Testis (tissue), 3 donors: ENCODE data around the gene ZBTB18. TPM values are rescaled to one million over a fixed set of nuclear protein-coding genes. Genes with fewer than 3 reads are reported as not detected.

Experiments used
- DNase-seq: peaks from one replicate; pipeline ENCODE4 v3.0.0-alpha.2; 2019
- H3K27ac ChIP-seq, 2 donors: fragments of 200-600 bp; sonication (generic); one replicate each; pipeline ENCODE4 v1.5.1; 2019
- H3K27me3 ChIP-seq: fragments of 200-600 bp; sonication (generic); one replicate; pipeline ENCODE4 v1.5.1; 2019
- H3K36me3 ChIP-seq: fragments of 200-600 bp; sonication (generic); one replicate; pipeline ENCODE4 v1.5.1; 2017; ENCODE audit warnings: low read depth; ENCODE audit errors: missing control alignments
- H3K4me1 ChIP-seq: fragments of 200-600 bp; sonication (generic); one replicate; pipeline ENCODE4 v1.5.1; 2019
- H3K4me3 ChIP-seq, 2 donors: fragments of 200-600 bp; sonication (generic); one replicate each; pipeline ENCODE4 v1.5.1; 2017 to 2019
- H3K9me3 ChIP-seq: fragments of 200-600 bp; sonication (generic); one replicate; pipeline ENCODE4 v1.5.1; 2017
- POLR2A ChIP-seq: fragments of 450-650 bp; IDR thresholded peaks from one replicate; pipeline ENCODE4 v1.6.1; 2017; ENCODE audit warnings: antibody characterized with exemption, mild to moderate bottlenecking, moderate library complexity
- WGBS, 2 donors: methylation state at CpG; one replicate each; pipeline ENCODE4 v1.1.5; 2018; 5-methylcytosine and 5-hydroxymethylcytosine counted together
- intact Hi-C: fragments of 100-400 bp; cut with DNase I; formaldehyde crosslinking; loops from one replicate; pipeline ENCODE4 v1.15.1; 2023; ENCODE audit warnings: low total_unique reads
- polyA plus RNA-seq: library from polyadenylated mRNA; stranded (reverse); fragments of 350-450 nt; fragmentation: Illumina TruSeq; extraction: RNeasy Lipid Tissue Mini Kit (QIAGEN cat#74804); gene quantifications from one replicate; pipeline ENCODE4 v1.2.3, GENCODE V29; 2014; ENCODE audit warnings: low read depth, low replicate concordance; ENCODE audit not compliant: insufficient read depth
- total RNA-seq, 2 donors: library from RNA; depleted of rRNA; stranded (reverse); fragments of >200 nt; gene quantifications; one replicate each; pipeline ENCODE4 v1.2.3, GENCODE V29; 2016
- TF ChIP-seq, protein P1 (sequence below), 3 experiments: fragments of 450-650 bp in 2 of 3; fragments of 200-600 bp in 1 of 3; sonication (generic) in 1 of 3; IDR thresholded peaks; one replicate each; pipeline ENCODE4 v1.5.1; 2016 to 2019; ENCODE audit warnings: antibody characterized with exemption in 3 of 3, mild to moderate bottlenecking in 2 of 3, moderate library complexity in 1 of 3

ZBTB18 gene
- total and polyA plus RNA-seq, 3 donors from 2014 or later: 45.0 to 61.9 (median 54.3) TPM

DNA sequence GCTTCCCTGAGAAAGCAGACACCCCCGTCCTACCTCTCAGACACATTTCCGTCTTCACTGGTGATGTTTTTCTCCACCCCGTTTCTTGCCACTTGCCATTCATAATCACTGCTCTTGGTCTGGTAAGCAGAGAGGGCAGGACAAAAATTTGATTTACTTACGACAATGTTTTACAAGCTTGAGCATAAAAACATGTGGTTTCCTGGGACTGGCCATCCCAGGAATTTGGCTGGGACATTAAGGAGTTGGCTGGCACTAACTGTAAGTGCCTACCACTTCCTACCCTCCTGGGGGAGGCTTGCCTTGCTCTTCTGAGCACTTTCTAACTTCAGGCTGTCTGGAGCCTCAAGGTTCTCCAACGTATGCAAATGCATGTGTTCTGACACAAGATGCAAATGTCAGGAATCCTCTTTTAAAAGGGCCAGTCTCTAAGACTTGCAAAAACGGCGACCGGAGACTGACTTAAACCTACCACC, 24.2 kb downstream of the ZBTB18 start:
- no peaks in the 10 kb centered on the region for H3K9me3 ChIP-seq
- intact Hi-C loops: no loop called here
- WGBS, 2 donors: 64 to 70% methylated on average over 8 of the region's 8 CpGs
- TF ChIP-seq, protein P1, sequence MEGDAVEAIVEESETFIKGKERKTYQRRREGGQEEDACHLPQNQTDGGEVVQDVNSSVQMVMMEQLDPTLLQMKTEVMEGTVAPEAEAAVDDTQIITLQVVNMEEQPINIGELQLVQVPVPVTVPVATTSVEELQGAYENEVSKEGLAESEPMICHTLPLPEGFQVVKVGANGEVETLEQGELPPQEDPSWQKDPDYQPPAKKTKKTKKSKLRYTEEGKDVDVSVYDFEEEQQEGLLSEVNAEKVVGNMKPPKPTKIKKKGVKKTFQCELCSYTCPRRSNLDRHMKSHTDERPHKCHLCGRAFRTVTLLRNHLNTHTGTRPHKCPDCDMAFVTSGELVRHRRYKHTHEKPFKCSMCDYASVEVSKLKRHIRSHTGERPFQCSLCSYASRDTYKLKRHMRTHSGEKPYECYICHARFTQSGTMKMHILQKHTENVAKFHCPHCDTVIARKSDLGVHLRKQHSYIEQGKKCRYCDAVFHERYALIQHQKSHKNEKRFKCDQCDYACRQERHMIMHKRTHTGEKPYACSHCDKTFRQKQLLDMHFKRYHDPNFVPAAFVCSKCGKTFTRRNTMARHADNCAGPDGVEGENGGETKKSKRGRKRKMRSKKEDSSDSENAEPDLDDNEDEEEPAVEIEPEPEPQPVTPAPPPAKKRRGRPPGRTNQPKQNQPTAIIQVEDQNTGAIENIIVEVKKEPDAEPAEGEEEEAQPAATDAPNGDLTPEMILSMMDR (IDR thresholded peaks at IDR 0.05): no peak
- no peak for TF ChIP-seq POLR2A
- H3K4me3 ChIP-seq: no peak overlapping the region
- H3K27ac ChIP-seq: no peak overlapping the region
- no peaks in the 10 kb centered on the region for H3K36me3 ChIP-seq
- no peaks in the 10 kb centered on the region for H3K27me3 ChIP-seq
- DNase-seq: no peak
- H3K4me1 ChIP-seq: no peaks in the 10 kb centered on the region

DNA sequence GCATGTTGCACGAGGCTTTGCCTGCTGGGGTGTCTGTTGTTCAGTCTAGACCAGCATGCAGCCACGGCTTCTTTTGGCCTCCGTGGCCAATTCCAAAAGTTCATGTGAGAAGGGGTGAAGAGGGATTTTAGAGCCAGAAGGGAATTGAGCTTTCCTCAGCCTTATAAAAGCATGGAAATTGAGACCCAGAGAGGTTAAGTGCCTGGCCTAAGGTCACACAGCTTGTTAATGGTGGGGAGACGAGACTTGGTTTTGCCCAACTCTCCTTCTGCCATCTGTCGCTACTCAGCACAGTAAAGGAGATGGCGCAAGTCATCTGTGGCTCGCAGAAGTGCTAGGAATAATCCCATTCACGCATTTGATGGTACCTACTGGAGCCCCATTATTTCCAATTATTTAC, 25.7 kb downstream of the ZBTB18 start:
- intact Hi-C loops: no loop called here
- H3K27me3 ChIP-seq: no peaks in the 10 kb centered on the region
- H3K9me3 ChIP-seq: no peaks in the 10 kb centered on the region
- H3K4me1 ChIP-seq: no peaks in the 10 kb centered on the region
- DNase-seq: no peak
- H3K27ac ChIP-seq: no peak overlapping the region
- H3K36me3 ChIP-seq: no peaks in the 10 kb centered on the region
- 57 to 66% methylated on average over 8 of the region's 8 CpGs for WGBS, 2 donors
- TF ChIP-seq, protein P1 (IDR thresholded peaks at IDR 0.05): no peak
- TF ChIP-seq POLR2A: no peak
- peak overlapping the region in 1 of 2 donors; percentile 26 for H3K4me3 ChIP-seq

DNA sequence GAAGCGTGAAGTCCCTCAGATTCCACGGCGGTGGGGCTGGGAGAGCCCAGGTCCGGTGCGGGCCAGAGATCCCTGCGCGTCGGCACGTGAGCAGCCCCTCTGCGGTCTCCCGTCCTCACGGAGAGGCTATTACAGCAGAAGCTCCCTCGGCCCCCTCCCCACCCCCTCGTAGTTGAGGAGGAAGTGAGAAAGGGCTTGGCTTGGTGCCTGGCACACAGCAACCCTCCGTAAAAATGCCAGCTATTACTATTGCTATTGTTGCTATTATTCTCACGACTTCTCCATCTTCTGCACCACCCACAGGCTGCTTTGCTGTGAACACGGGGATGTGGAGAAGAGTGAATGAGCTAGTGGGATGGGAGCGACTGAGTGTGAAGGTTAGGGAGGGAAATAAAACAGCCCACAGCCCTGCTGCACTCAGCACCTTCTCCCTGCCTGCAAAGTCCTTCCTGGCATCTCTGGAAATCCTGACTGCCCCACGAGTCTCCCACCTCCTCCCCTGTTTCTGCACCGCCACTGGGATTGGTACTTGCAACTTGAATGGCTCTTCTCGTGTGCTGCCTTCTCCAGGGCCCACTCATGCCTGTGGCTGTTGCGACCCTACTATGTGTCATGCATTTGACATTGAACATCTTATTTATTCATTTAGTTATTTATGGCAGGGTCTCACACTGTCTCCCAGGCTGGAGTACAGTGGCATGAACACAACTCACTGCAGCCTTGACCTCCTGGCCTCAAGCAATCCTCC, 26.6 kb downstream of the ZBTB18 start:
- H3K9me3 ChIP-seq: no peaks in the 10 kb centered on the region
- H3K27ac ChIP-seq: no peak overlapping the region
- peak overlapping the region in 1 of 2 donors; percentile 26 for H3K4me3 ChIP-seq
- no peaks in the 10 kb centered on the region for H3K4me1 ChIP-seq
- no peaks in the 10 kb centered on the region for H3K36me3 ChIP-seq
- no peaks in the 10 kb centered on the region for H3K27me3 ChIP-seq
- intact Hi-C loops: no loop called here
- TF ChIP-seq, protein P1 (IDR thresholded peaks at IDR 0.05): no peak
- no peak for TF ChIP-seq POLR2A
- DNase-seq: peak; percentile 32
- WGBS, 2 donors: 15 to 51% methylated on average over 21 to 22 of the region's 22 CpGs

DNA sequence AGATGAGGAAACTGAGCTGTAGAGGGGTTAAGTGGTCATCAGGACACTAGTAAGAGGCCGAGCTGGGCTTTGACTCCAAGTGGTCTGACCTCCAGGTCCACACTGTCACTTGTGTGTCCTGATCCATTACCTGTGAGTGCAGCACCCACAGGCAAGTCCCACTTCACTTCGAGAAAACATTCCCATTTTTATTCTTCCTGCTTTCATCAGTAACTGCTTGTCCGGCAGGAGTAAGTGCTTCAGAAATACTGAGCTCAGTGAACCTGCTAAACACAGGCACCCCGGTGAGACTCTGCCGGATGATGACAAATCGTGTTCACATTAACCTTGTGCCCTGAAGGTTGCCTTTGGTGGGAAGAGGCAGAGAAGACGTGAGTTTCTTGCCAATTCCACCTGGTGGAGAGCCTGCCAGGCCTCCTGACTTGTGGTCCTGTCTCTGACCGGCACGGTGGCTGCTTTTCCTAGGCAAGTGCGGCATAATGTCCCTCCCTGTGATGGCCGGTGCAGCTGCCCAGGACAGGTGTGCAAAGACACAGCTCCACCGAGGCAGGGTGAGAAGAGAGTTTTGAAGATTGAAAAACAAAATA, 29.4 kb downstream of the ZBTB18 start:
- DNase-seq: no peak
- Histone ChIP-seq H3K27me3 (no peaks in the 10 kb centered on the region), H3K9me3 (no peaks in the 10 kb centered on the region), H3K4me1 (no peaks in the 10 kb centered on the region), H3K27ac (no peak overlapping the region), H3K36me3 (no peaks in the 10 kb centered on the region), H3K4me3 (no peak overlapping the region)
- intact Hi-C loops: no loop called here
- WGBS, 2 donors: 84 to 89% methylated on average over 12 of the region's 12 CpGs
- no peak for TF ChIP-seq POLR2A
- TF ChIP-seq, protein P1 (IDR thresholded peaks at IDR 0.05): no peak
